ENCODE measurements around the gene AOPEP. TPM values are rescaled to one million over a fixed set of nuclear protein-coding genes. Genes with fewer than 3 reads are reported as not detected.
A peak's percentile ranks its signal among the peaks of the same experiment; 100 is the strongest.

AOPEP gene
- total and polyA plus RNA-seq, 8 donors = 73.9 to 407 (median 101) TPM

GRCh38 chr9:94996641-94997040, 270.1 kb downstream of the AOPEP start:
- 31 to 60% (median 39%) methylated on average over 1 of the region's 1 CpG for WGBS, 5 donors
- intact Hi-C loops (cut with DNase I; ENCODE audit: low total_unique reads) = no loop called here
- Histone ChIP-seq H3K4me3 (no peak overlapping the region), H3K27me3 (no peaks in the 10 kb centered on the region), H3K36me3 (no peaks in the 10 kb centered on the region), H3K4me1 (peaks cover 0 to 34% (median 22%) of the 10 kb centered on the region in 4 donors), H3K9me3 (no peaks in the 10 kb centered on the region), H3K27ac (peak overlapping the region; percentile 59 to 83 (median 71))
- no peak for DNase-seq
- no peak for TF ChIP-seq POLR2A (IDR thresholded peaks at IDR 0.05)

- no peak for DNase-seq
- Histone ChIP-seq H3K4me3 (no peak overlapping the region), H3K4me1 (peaks cover 0 to 34% (median 22%) of the 10 kb centered on the region in 4 donors), H3K27me3 (no peaks in the 10 kb centered on the region), H3K9me3 (no peaks in the 10 kb centered on the region), H3K27ac (peak overlapping the region in 1 of 5 donors; percentile 25), H3K36me3 (no peaks in the 10 kb centered on the region)
- 95 to 99% (median 98%) methylated on average over 5 of the region's 5 CpGs for WGBS, 5 donors
- intact Hi-C loops (cut with DNase I; ENCODE audit: low total_unique reads) = no loop called here
- TF ChIP-seq POLR2AphosphoS5 (IDR thresholded peaks at IDR 0.05) = no peak
- no peak for TF ChIP-seq POLR2A (IDR thresholded peaks at IDR 0.05)
Measured at GRCh38 chr9:94997727-94998126, 271.2 kb downstream of the AOPEP start.

- Histone ChIP-seq H3K36me3 (no peaks in the 10 kb centered on the region), H3K27me3 (peaks cover 0 to 7% (median 0%) of the 10 kb centered on the region in 3 donors), H3K4me3 (no peak overlapping the region), H3K27ac (peak overlapping the region in 4 of 5 donors; percentile 1 to 99 (median 80)), H3K4me1 (peaks cover 15 to 38% (median 29%) of the 10 kb centered on the region in 4 donors), H3K9me3 (no peaks in the 10 kb centered on the region)
- DNase-seq = no peak
- intact Hi-C loops (cut with DNase I; ENCODE audit: low total_unique reads) = no loop called here
- WGBS, 5 donors = 44 to 61% (median 53%) methylated on average over 3 of the region's 3 CpGs
- TF ChIP-seq CTCF (IDR thresholded peaks at IDR 0.05) (no peak), POLR2AphosphoS5 (IDR thresholded peaks at IDR 0.05) (no peak), POLR2A (IDR thresholded peaks at IDR 0.05) (no peak), EP300 (IDR thresholded peaks at IDR 0.05) (no peak)
Measured at GRCh38 chr9:94999832-95000231, 273.3 kb downstream of the AOPEP start.

GRCh38 chr9:95000821-95001220, 274.3 kb downstream of the AOPEP start:
- H3K4me1 ChIP-seq = peaks cover 15 to 29% (median 22%) of the 10 kb centered on the region in 4 donors
- intact Hi-C loops (cut with DNase I; ENCODE audit: low total_unique reads) = no loop called here
- H3K9me3 ChIP-seq = no peaks in the 10 kb centered on the region
- WGBS, 5 donors = 59 to 88% (median 75%) methylated on average over 6 of the region's 6 CpGs
- TF ChIP-seq CTCF (IDR thresholded peaks at IDR 0.05) = no peak
- H3K4me3 ChIP-seq = peak overlapping the region in 1 of 4 donors; percentile 9
- peak in 1 of 2 donors; percentile 16 for DNase-seq
- H3K36me3 ChIP-seq = no peaks in the 10 kb centered on the region
- peak overlapping the region; percentile 61 to 99 (median 78) for H3K27ac ChIP-seq
- peaks cover 0 to 7% (median 0%) of the 10 kb centered on the region in 3 donors for H3K27me3 ChIP-seq

- no peaks in the 10 kb centered on the region for H3K9me3 ChIP-seq
- TF ChIP-seq POLR2AphosphoS5 (IDR thresholded peaks at IDR 0.05) (no peak), EP300 (IDR thresholded peaks at IDR 0.05) (no peak), CTCF (IDR thresholded peaks at IDR 0.05) (no peak), POLR2A (IDR thresholded peaks at IDR 0.05) (no peak)
- no peaks in the 10 kb centered on the region for H3K36me3 ChIP-seq
- H3K4me3 ChIP-seq = no peak overlapping the region
- H3K4me1 ChIP-seq = peaks cover 8 to 28% (median 20%) of the 10 kb centered on the region in 4 donors
- H3K27me3 ChIP-seq = peaks cover 0 to 7% (median 0%) of the 10 kb centered on the region in 3 donors
- H3K27ac ChIP-seq = peak overlapping the region; percentile 53 to 99 (median 78)
- intact Hi-C loops (cut with DNase I; ENCODE audit: low total_unique reads) = no loop called here
- no peak for DNase-seq
- 94 to 98% (median 96%) methylated on average over 7 of the region's 7 CpGs for WGBS, 5 donors
Measured at GRCh38 chr9:95001720-95002119, 275.2 kb downstream of the AOPEP start.
